ENCODE data around the gene LPO.
A peak's percentile ranks its signal among the peaks of the same experiment; 100 is the strongest.

The LPO gene

GRCh38 chr17:58238147-58238634 lies at the start of gene LPO:
Gene LPO, plus strand, starts transcription at chr17:58238584. Its CDS starts 4,396 bp downstream, at chr17:58242980.
- no peak for DNase-seq

- no peak for DNase-seq
Observed at GRCh38 chr17:58189436-58190146, 48.8 kb upstream of the LPO start.

- no peak for DNase-seq
Observed at GRCh38 chr17:58191241-58191896, 47.0 kb upstream of the LPO start.

GRCh38 chr17:58192612-58193011 lies 45.8 kb upstream of the LPO start, which contains the start of gene EPX:
Gene EPX, plus strand, starts transcription at chr17:58192726. Its CDS starts 121 bp downstream, at chr17:58192847.
- no peak for DNase-seq

DNA sequence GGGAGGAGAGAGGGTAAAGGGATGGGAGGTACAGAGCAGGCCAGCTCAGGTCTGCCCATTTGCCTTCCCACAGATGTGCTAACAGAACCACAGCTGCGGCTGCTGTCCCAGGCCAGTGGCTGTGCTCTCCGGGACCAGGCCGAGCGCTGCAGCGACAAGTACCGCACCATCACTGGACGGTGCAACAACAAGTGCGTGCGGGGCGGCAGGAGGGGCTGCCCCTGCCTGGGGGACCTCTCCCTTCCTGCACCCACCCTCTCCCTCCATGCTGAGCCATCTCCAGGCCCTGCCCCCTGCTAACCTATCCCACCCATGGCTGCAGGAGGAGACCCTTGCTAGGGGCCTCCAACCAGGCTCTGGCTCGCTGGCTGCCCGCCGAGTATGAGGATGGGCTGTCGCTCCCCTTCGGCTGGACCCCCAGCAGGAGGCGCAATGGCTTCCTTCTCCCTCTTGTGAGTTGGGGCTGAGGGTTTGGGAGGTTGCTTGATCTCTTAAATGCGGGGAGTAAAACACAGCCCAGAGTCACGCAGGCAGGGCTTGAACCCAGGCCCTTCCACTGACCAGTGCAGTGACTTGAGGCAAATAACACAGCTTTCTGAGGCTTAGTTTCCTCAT lies 44.6 kb upstream of the LPO start:
- no peak for DNase-seq

- no peak for DNase-seq
Observed at GRCh38 chr17:58195518-58196123, 42.8 kb upstream of the LPO start.

DNA sequence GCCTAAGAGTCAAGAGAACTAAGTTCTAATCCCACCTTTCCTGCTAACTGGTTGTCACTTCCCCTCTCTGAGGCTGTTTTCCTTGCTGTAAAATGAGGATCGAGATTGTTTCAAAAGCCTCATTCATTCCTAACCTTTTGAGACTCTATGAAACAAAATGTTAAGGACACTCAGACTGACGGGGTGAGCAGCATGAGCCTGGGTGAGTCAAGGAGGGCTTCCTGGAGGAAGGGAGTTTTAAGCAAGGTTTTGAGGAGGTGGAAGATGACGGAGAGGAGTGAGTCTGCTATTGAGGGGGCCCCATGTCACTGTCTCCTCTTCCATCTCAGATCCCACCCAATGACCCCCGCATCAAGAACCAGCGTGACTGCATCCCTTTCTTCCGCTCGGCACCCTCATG lies 41.8 kb upstream of the LPO start:
- DNase-seq, result no peak

GRCh38 chr17:58200024-58200633 lies 38.3 kb upstream of the LPO start:
- DNase-seq, result peak; percentile 58

GRCh38 chr17:58202859-58203258 lies 35.5 kb upstream of the LPO start:
- DNase-seq, result no peak

- no peak for DNase-seq
Observed at GRCh38 chr17:58204796-58205195, 33.6 kb upstream of the LPO start.

- no peak for DNase-seq
Observed at GRCh38 chr17:58205936-58206335, 32.4 kb upstream of the LPO start.

GRCh38 chr17:58207451-58207850 lies 30.9 kb upstream of the LPO start:
- no peak for DNase-seq

DNA sequence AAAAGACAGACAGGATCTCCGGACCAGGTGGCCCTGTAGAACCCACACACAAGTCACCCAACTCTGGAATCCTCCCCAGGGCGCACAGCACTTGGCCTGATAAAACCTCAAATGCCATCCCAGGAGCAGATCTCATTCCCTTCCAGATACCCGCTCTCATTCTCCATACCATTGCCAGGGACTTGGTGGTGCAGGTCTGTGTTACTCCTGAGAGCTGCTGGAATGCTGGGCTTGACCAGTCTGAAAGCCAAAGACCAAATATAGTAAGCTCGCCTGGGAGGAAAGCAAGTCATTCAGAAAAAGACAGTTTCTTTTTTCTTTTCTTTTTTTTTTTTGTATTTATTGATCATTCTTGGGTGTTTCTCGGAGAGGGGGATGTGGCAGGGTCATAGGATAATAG lies 30.0 kb upstream of the LPO start:
- no peak for DNase-seq

GRCh38 chr17:58210922-58211321 lies 27.5 kb upstream of the LPO start:
- no peak for DNase-seq

DNA sequence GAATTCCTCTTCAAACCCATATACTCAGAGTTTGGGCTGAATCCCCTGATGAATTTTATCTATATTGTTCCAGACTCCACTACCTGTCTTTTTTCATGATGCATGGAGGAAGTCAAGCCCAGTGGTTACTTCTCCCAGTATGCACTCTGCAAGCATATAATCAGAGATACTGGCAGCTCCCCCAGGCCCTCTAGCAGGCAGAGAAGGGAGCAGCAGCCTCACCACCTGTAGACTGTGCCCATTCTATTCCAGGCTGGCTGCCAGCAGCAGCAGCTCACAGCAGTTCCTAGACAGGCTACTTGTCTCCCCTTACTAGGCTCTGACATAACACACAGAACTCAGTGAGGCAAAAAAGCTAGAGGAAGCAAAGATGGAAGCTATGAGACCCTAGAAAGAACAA lies 22.7 kb upstream of the LPO start:
- no peak for DNase-seq

- no peak for DNase-seq
Observed at GRCh38 chr17:58217766-58218165, 20.6 kb upstream of the LPO start.

GRCh38 chr17:58219007-58219788 lies 19.2 kb upstream of the LPO start, which contains the start of gene MKS1:
Gene MKS1, minus strand, starts transcription at chr17:58219255. Its CDS starts 25 bp downstream, at chr17:58219230.
- peak; percentile 78 for DNase-seq

DNA sequence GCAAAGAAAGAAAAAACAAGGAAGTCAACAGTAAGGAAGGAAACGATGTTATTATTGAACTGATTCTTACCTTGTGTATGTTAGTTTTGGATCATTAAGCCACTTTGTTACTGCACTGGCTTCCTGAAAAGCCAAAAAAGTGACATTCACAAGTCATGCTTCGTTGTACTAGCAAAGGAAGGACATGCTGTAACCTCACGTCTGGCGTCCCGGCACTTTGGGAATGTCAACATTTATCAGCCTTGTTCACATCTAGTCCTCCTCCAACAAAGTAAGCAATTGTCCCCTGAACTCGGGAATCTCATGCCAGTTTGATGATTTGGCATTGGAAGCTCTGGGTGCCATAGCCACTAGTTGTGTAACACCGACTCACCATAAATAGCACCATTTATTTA lies 18.6 kb upstream of the LPO start:
- DNase-seq, result no peak

DNA sequence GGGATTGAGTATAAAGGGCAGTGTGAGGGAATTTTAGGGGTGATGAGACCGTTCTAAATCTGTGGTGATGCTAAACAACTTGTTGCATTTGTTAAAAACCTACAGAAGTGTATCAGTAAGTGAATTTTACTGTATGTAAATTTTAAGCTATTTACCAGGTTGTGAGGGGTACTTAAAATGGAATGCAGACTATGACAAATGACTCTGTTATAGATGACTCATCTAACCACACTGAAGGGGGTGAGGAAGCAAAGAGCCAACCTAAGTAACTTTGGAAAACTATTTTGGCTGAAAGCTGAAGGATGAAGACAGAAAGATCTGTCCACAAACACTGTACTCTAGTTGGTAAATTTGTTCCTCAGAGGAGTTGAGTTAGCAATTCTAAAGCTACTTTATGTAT lies 14.1 kb upstream of the LPO start:
- no peak for DNase-seq

DNA sequence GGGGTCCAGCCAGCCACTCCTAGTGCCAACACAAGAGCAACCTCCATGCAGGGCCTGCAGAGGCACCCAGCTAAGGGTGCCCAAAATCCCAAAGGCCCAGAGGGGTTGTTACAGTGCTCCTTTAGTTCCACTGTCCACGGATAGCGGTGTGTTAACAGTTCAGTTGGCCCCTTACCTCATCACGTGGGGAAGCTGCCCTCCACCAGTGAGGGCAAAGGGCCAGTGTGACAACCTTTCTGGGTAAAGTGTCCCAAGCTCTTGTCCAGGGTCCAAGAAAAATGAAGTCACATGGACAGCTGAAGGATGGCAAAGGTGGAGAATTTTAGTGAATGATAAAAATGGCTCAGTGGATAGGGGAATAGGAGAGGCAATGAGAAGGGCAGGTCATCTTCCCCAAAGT lies 10.7 kb upstream of the LPO start:
- no peak for DNase-seq

- no peak for DNase-seq
Observed at GRCh38 chr17:58228679-58229078, 9.7 kb upstream of the LPO start.

DNA sequence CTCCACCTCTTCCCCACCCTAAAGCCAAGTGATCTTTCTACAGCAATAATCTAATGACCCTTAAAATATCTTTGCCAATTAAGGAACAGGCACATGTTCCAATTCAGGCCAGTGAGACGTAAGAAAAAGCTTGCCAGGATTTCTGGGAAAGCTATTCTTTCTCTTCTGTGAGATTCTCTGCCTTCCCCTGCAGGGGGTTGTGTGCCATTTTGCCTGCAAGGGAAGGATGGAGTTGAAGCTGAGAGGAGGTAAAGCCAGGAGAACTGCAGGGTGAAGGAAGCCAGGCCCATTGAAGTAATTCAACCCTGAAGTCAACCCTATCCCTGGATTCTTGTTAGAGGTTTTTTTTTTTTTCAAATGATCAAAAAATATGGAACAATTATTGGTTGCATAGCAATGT lies 9.0 kb upstream of the LPO start:
- DNase-seq, result no peak

Data from NCI-H748 treated with DMSO at 0.1 percent for 48 hours (cell line).